T-helper 1 cell treated with Interleukin-12 subunit alpha and Interleukin-12 subunit beta and Interleukin-4 antibody, amounts not matched to agents 30 μg/mL and 1 μg/mL, for 36 hours (primary cell): ENCODE measurements around the gene WNT3.
A peak's percentile ranks its signal among the peaks of the same experiment; 100 is the strongest.

Source experiments
- H3K27ac Mint-ChIP-seq: one replicate; pipeline ENCODE4 v1.8.0; 2021; ENCODE audit warnings: mild to moderate bottlenecking, mixed read lengths
- H3K27me3 Mint-ChIP-seq: one replicate; pipeline ENCODE4 v1.8.0; 2021; ENCODE audit warnings: low read depth, mixed read lengths
- H3K36me3 Mint-ChIP-seq: one replicate; pipeline ENCODE4 v1.8.0; 2021; ENCODE audit warnings: low read depth, mixed read lengths
- H3K4me1 Mint-ChIP-seq: one replicate; pipeline ENCODE4 v1.8.0; 2021; ENCODE audit warnings: low read depth, mixed read lengths
- H3K4me3 Mint-ChIP-seq: one replicate; pipeline ENCODE4 v1.8.0; 2021; ENCODE audit warnings: mild to moderate bottlenecking, moderate library complexity, mixed read lengths
- H3K9me3 Mint-ChIP-seq: one replicate; pipeline ENCODE4 v1.8.0; 2021; ENCODE audit warnings: mixed read lengths

Gene WNT3

DNA sequence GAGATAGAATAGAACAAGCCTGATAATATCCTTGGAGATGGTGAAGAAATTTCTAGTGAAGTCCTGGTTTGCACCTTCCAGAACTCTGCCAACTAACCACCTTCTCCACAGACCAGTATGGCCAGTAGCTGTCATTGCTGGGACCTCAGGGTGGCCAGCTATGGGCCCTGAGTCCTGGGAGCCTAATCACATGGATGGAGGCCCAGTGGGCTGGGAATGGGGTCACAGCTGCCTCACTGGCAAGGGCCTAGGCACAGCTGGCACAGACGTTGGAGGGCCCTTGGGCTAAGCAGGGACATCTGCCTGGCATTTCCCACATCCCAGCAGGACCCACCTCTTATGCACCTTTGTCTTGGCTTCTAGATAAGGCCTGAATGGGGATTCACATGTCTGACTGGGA is 7.6 kb upstream of the WNT3 start:
- Mint-ChIP-seq H3K9me3 (no peaks in the 10 kb centered on the region), H3K27ac (no peak overlapping the region), H3K4me1 (no peaks in the 10 kb centered on the region), H3K27me3 (peaks cover 40% of the 10 kb centered on the region), H3K36me3 (no peaks in the 10 kb centered on the region), H3K4me3 (no peak overlapping the region)

DNA sequence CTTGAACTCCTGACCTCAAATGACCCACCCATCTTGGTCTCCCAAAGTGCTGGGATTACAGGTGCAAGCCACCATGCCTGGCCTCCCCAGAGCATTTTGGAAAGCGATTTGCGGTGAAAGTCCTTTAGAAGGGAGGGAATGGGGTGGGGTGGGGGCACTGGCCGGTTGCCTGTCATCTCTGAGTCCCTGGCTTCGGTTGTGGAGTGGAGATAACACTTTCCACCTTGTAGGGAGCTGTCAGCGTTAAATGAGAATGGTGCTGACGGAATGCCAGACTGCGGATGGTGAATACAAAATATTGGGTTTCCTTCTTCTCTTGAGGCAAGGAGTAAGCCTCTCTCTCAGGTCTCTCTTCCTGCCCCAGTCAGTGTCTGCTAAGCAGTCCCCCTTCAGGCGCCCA is 5.2 kb upstream of the WNT3 start:
- Mint-ChIP-seq H3K4me3 (no peak overlapping the region), H3K4me1 (peaks cover 4% of the 10 kb centered on the region), H3K27me3 (peaks cover 53% of the 10 kb centered on the region), H3K9me3 (no peaks in the 10 kb centered on the region), H3K27ac (no peak overlapping the region), H3K36me3 (no peaks in the 10 kb centered on the region)

DNA sequence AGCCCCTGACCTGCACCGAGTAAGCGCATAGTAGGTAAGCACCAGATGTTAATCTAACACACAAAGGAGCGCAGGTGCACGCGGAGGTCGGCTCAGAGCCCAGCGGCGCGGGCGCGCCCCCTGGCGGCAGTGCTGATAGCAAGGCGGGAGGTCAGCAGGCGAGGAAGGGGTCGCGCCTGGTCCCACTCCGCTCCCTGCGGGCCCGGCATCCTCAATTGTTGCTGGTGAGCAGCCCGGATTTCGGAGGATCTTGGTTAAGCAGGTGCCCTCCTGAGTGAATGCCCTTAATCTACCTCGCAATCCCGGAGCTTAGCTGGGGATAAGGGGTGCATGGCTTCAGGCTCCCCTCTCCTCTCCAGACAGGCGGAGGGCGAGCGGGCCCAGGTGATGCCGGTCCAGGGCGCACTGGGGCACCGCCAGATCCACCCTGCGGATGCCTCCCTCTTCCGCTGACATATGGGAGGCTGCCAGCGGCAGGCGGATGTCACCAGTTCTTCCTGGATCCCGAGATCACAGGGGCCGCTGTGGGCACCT is 4.0 kb upstream of the WNT3 start:
- Mint-ChIP-seq H3K9me3 (no peaks in the 10 kb centered on the region), H3K4me3 (no peak overlapping the region), H3K36me3 (no peaks in the 10 kb centered on the region), H3K27me3 (peaks cover 60% of the 10 kb centered on the region), H3K27ac (no peak overlapping the region), H3K4me1 (peaks cover 11% of the 10 kb centered on the region)

- Mint-ChIP-seq H3K27ac (no peak overlapping the region), H3K27me3 (peaks cover 67% of the 10 kb centered on the region), H3K36me3 (no peaks in the 10 kb centered on the region), H3K9me3 (no peaks in the 10 kb centered on the region), H3K4me1 (peaks cover 11% of the 10 kb centered on the region), H3K4me3 (no peak overlapping the region)
These were observed 3.2 kb upstream of the WNT3 start for GRCh38 chr17:46821482-46822387.

GRCh38 chr17:46820592-46821450 is 2.3 kb upstream of the WNT3 start:
- no peak overlapping the region for H3K27ac Mint-ChIP-seq
- peaks cover 11% of the 10 kb centered on the region for H3K4me1 Mint-ChIP-seq
- no peaks in the 10 kb centered on the region for H3K36me3 Mint-ChIP-seq
- H3K4me3 Mint-ChIP-seq = no peak overlapping the region
- no peaks in the 10 kb centered on the region for H3K9me3 Mint-ChIP-seq
- peaks cover 76% of the 10 kb centered on the region for H3K27me3 Mint-ChIP-seq

- Mint-ChIP-seq H3K27me3 (peaks cover 76% of the 10 kb centered on the region), H3K4me1 (peaks cover 11% of the 10 kb centered on the region), H3K4me3 (no peak overlapping the region)
These were observed 1.4 kb upstream of the WNT3 start for GRCh38 chr17:46819906-46820351.

DNA sequence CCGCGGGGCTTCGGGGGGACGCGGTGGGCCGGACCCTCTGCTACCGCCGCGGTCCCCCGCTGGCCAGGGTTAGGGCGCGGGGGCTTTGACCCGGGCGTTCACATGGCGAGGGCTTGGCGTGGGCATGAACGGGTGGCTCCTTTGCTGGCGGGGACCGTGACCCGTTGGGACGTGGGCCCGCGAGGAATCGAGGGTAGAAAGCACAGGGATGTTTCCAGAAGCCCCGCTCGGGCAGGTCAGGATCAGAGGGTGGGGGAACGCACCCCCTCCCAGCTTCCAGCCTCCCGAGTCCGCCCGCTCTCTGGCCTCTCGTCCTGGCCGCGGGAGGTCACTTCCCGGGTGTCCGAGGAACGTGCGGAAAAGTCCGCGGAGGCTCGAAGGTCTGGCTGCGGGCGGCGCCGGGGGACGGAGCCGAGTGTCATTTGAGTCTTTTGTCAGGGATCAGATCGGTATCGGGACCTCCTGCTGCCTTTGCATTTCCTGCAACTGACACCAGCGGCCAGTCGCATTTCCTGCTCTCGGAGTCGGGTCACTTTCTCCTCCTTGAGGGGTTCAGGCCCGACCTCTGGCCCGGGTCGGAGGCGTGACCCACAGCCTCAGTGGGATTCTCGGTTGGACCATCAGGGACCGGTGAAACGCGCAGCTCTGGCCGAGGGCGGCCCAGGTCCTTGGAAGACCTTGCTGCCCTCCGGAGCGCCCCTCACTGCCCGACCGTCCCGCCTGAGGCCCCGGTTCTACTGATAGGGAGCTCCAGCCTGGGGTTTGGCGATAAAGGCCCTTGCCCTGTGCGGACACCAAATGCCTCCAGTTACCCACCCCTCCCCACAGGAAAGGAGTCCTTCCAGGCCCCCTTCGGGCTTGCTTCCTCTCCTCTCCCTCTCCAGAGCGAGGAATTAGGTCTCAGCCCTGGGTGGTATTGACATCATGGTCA is 702 bp upstream of the WNT3 start:
- H3K4me1 Mint-ChIP-seq = peaks cover 11% of the 10 kb centered on the region
- H3K9me3 Mint-ChIP-seq = no peaks in the 10 kb centered on the region
- peak overlapping the region; percentile 53 for H3K4me3 Mint-ChIP-seq
- peaks cover 71% of the 10 kb centered on the region for H3K27me3 Mint-ChIP-seq
- H3K36me3 Mint-ChIP-seq = no peaks in the 10 kb centered on the region
- no peak overlapping the region for H3K27ac Mint-ChIP-seq

More at GRCh38 chr17:46819906-46820351, 1.4 kb upstream of the WNT3 start:
- Mint-ChIP-seq H3K9me3 (no peaks in the 10 kb centered on the region), H3K27ac (no peak overlapping the region), H3K36me3 (no peaks in the 10 kb centered on the region)

- peaks cover 83% of the 10 kb centered on the region for H3K27me3 Mint-ChIP-seq
- peak overlapping the region; percentile 65 for H3K4me3 Mint-ChIP-seq
- H3K27ac Mint-ChIP-seq = no peak overlapping the region
- H3K9me3 Mint-ChIP-seq = no peaks in the 10 kb centered on the region
- peaks cover 11% of the 10 kb centered on the region for H3K4me1 Mint-ChIP-seq
- H3K36me3 Mint-ChIP-seq = no peaks in the 10 kb centered on the region
These were observed 637 bp downstream of the WNT3 start for GRCh38 chr17:46817901-46818209.

- Mint-ChIP-seq H3K9me3 (no peaks in the 10 kb centered on the region), H3K36me3 (no peaks in the 10 kb centered on the region), H3K27ac (no peak overlapping the region), H3K27me3 (peaks cover 88% of the 10 kb centered on the region), H3K4me3 (peak overlapping the region; percentile 65), H3K4me1 (peaks cover 11% of the 10 kb centered on the region)
These were observed 1.2 kb downstream of the WNT3 start for GRCh38 chr17:46817151-46817900.

DNA sequence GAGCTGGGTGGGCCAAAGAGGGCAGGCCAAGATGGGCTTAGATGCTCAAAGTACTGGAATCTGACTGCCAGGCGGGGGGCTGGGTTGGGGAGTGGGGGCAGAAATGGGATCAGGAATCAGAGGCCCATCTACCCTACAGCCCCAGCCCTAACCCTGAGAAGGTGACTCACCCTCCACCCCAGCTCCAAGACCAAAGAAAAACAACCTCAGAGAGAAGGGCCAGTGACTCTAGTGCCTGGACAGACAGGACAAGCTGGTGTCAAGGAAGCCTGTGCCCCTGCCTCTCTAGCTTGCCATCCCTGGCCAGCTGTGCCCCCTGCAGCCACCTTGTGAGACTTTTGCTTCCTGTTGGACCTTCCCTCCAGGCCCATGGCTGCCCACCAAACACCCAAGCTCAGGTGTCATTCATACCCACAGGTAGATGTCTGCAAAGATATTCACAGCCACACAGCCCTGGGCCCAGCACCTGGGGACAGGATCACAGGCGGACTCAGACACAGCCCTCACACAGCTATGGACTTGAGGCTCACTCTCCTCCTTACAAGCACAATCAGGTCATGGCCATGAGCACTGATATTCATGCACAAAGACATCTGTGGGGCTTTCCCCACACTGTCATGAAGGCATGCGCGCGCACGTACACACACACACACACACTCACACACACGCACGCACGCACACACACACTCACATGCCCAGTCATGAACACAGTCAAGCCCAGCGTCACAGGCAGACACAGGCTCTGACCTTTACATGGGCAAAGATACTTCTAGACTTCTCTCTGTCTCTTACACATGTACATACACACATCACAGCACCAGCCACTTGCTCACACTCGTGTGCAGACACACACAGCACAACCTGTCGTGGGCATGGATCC is 2.8 kb downstream of the WNT3 start:
- H3K36me3 Mint-ChIP-seq = no peaks in the 10 kb centered on the region
- H3K4me3 Mint-ChIP-seq = no peak overlapping the region
- H3K4me1 Mint-ChIP-seq = peaks cover 9% of the 10 kb centered on the region
- peaks cover 73% of the 10 kb centered on the region for H3K27me3 Mint-ChIP-seq
- H3K27ac Mint-ChIP-seq = no peak overlapping the region
- H3K9me3 Mint-ChIP-seq = no peaks in the 10 kb centered on the region

DNA sequence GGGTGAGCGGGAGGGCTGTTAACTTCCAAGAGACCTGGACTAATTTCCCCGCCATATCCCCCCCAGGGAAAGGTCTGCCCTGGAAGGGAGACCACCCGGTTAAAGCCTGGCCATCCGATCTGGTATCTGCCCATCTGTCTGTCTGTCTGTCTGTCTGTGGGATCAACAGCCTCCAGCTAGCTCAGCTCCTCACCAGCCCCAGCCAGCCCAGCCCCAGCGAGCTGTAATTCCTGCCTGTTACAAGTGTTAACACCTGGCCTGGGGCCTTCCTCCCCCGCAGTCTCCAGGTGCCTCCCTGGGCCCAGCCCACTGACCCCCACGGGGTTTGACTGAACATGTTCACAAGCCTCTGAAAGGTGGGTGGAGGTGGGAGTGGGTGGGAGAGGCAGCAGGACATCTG is 4.0 kb downstream of the WNT3 start:
- no peaks in the 10 kb centered on the region for H3K9me3 Mint-ChIP-seq
- peaks cover 7% of the 10 kb centered on the region for H3K4me1 Mint-ChIP-seq
- peaks cover 60% of the 10 kb centered on the region for H3K27me3 Mint-ChIP-seq

GRCh38 chr17:46813920-46814319 is 4.6 kb downstream of the WNT3 start:
- H3K36me3 Mint-ChIP-seq = no peaks in the 10 kb centered on the region
- H3K27ac Mint-ChIP-seq = no peak overlapping the region
- peaks cover 7% of the 10 kb centered on the region for H3K4me1 Mint-ChIP-seq
- peaks cover 55% of the 10 kb centered on the region for H3K27me3 Mint-ChIP-seq
- no peak overlapping the region for H3K4me3 Mint-ChIP-seq
- H3K9me3 Mint-ChIP-seq = no peaks in the 10 kb centered on the region

More for the DNA sequence above, 4.0 kb downstream of the WNT3 start:
- Mint-ChIP-seq H3K36me3 (no peaks in the 10 kb centered on the region), H3K27ac (no peak overlapping the region), H3K4me3 (no peak overlapping the region)
